ENCODE data around the gene PRCP.

The PRCP gene

DNA sequence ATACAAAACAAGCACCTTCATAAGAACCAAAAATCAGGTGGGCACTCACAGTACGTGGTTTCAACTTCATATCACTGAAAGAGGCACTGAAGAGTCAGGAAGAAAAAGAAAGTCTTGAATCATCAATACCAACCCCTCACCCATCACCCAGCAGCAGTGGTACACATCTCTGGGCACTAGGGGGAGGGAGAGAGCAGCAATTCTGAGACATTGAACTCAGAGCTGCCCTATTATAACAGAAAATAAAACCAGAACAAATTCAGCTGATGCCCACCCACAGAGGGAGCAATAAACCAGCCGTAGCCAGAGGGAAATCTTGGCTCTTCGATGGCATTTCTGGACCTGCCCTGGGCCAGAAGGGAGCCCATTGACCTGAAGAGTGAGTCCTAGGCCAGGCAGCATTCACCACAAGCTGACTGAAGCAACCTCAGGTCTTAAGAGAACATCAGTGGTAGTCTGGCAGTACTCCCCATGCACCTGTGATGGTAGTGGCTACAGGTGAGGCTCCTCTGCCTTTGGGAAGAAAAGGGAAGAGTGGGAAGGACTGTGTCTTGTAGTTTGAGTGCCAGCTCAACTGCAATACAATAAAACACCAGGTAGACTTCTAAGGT lies 124.4 kb downstream of the PRCP start:
- peak in 2 of 3 experiments; percentile 3 to 6 for DNase-seq

DNA sequence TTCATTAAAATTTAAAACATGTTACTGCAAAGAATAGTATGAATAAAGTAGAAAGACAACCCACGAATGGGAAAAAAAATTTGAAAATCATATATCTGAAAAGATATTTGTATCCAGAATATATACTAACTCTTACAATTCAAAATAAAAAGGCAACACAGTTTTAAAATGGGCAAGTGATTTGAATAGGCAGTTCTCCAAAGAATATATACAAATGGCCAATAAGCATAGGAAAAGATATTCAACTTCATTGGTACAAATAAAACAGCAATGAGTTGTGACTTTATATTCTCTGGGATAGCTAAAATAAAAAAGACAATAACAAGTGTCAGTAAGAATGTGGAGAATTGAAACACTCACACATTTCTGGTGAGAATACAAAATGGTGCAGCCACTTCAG lies 125.0 kb downstream of the PRCP start:
- no peak for DNase-seq
